GM18511 (cell line): ENCODE measurements around the gene TPRG1.
A peak's percentile ranks its signal among the peaks of the same experiment; 100 is the strongest.

Experiments used
- ATAC-seq: cut with Tn5 transposase; IDR thresholded peaks from one replicate; pipeline ENCODE4 v1.9.1; 2021; ENCODE audit warnings: mild to moderate bottlenecking, moderate library complexity; ENCODE audit not compliant: unreplicated experiment

The TPRG1 gene

GRCh38 chr3:189276444-189277219 is 104.9 kb downstream of the TPRG1 start:
- ATAC-seq = no peak

- no peak for ATAC-seq
These were observed 105.9 kb downstream of the TPRG1 start for GRCh38 chr3:189277711-189278110.

- ATAC-seq = no peak
These were observed 106.5 kb downstream of the TPRG1 start for GRCh38 chr3:189278221-189278620.

GRCh38 chr3:189282189-189282588 is 110.4 kb downstream of the TPRG1 start:
- ATAC-seq = no peak

- no peak for ATAC-seq
These were observed 111.0 kb downstream of the TPRG1 start for GRCh38 chr3:189282741-189283140.

- no peak for ATAC-seq
These were observed 114.4 kb downstream of the TPRG1 start for GRCh38 chr3:189286188-189286587.

GRCh38 chr3:189286916-189287315 is 115.1 kb downstream of the TPRG1 start:
- no peak for ATAC-seq

- ATAC-seq = peak; percentile 97
These were observed 116.8 kb downstream of the TPRG1 start for GRCh38 chr3:189288348-189289235.

- ATAC-seq = no peak
These were observed 117.5 kb downstream of the TPRG1 start for GRCh38 chr3:189289251-189289650.

GRCh38 chr3:189292667-189293484 is 121.1 kb downstream of the TPRG1 start:
- ATAC-seq = no peak

GRCh38 chr3:189294649-189295048 is 122.9 kb downstream of the TPRG1 start:
- no peak for ATAC-seq

- ATAC-seq = no peak
These were observed 123.3 kb downstream of the TPRG1 start for GRCh38 chr3:189295089-189295488.

GRCh38 chr3:189297932-189298331 is 126.2 kb downstream of the TPRG1 start:
- ATAC-seq = no peak

GRCh38 chr3:189298469-189299375 is 127.0 kb downstream of the TPRG1 start:
- ATAC-seq = no peak

GRCh38 chr3:189300345-189300744 is 128.6 kb downstream of the TPRG1 start:
- no peak for ATAC-seq

GRCh38 chr3:189301479-189301878 is 129.7 kb downstream of the TPRG1 start:
- no peak for ATAC-seq

- ATAC-seq = no peak
These were observed 131.8 kb downstream of the TPRG1 start for GRCh38 chr3:189303584-189303983.

GRCh38 chr3:189304465-189305351 is 132.9 kb downstream of the TPRG1 start:
- ATAC-seq = no peak

- peak; percentile 64 for ATAC-seq
These were observed 133.6 kb downstream of the TPRG1 start for GRCh38 chr3:189305412-189305811.
